Duodenal mucosa (tissue), 2 donors: ENCODE measurements around the gene CBR3.

ENCODE experiments used
- H3K27ac ChIP-seq: one replicate; pipeline ENCODE4 v1.7.0; 2013; ENCODE audit warnings: low read depth, low read length
- H3K27me3 ChIP-seq, 2 donors: one replicate each; pipeline ENCODE4 v1.7.0; 2013; ENCODE audit warnings: low read length in 2 of 2, control low read depth in 1 of 2; ENCODE audit not compliant: insufficient read depth in 2 of 2, control insufficient read depth in 1 of 2
- H3K36me3 ChIP-seq, 2 donors: one replicate each; pipeline ENCODE4 v1.7.0; 2013; ENCODE audit warnings: low read length in 2 of 2, control low read depth in 1 of 2; ENCODE audit not compliant: insufficient read depth in 2 of 2, control insufficient read depth in 1 of 2
- H3K4me1 ChIP-seq, 2 donors: one replicate each; pipeline ENCODE4 v1.7.0; 2013; ENCODE audit warnings: low read length in 2 of 2, control low read depth in 1 of 2; ENCODE audit not compliant: insufficient read depth in 2 of 2, control insufficient read depth in 1 of 2
- H3K4me3 ChIP-seq, 2 donors: one replicate each; pipeline ENCODE4 v1.7.0; 2013; ENCODE audit warnings: low read length in 2 of 2, low read depth in 1 of 2
- H3K9ac ChIP-seq, 2 donors: one replicate each; pipeline ENCODE4 v1.7.0; 2013; ENCODE audit warnings: low read length in 2 of 2, low read depth in 1 of 2
- H3K9me3 ChIP-seq, 2 donors: one replicate each; pipeline ENCODE4 v1.7.0; 2013; ENCODE audit warnings: low read length in 2 of 2, control low read depth in 1 of 2; ENCODE audit not compliant: control insufficient read depth in 1 of 2

The CBR3 gene

DNA sequence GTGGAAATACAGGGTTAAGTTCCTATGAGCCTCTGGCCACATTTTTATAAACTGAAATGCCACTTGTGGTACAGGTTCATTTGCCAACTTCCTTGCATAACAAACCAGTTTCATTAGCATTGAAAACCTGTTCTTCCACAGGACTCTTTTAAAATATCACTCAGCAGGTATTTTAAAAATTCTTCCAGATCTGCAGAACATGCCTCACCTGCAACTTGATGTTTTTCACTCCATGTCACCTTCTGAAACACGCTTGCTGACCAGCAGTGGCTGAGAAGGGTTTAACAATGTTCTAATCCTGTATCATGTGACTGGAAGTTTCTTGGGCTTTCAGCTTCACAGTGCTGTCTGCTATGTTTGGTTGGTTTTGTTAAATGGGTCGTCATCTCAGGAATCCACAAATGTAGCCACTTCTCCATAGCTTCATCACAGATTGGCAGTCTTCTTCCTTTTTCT is 17.6 kb upstream of the CBR3 start:
- Histone ChIP-seq H3K27ac (no peak overlapping the region), H3K4me1 (peaks cover 4 to 10% of the 10 kb centered on the region in 2 donors), H3K9ac (no peak overlapping the region), H3K4me3 (no peak overlapping the region), H3K36me3 (no peaks in the 10 kb centered on the region), H3K9me3 (no peaks in the 10 kb centered on the region), H3K27me3 (no peaks in the 10 kb centered on the region)

DNA sequence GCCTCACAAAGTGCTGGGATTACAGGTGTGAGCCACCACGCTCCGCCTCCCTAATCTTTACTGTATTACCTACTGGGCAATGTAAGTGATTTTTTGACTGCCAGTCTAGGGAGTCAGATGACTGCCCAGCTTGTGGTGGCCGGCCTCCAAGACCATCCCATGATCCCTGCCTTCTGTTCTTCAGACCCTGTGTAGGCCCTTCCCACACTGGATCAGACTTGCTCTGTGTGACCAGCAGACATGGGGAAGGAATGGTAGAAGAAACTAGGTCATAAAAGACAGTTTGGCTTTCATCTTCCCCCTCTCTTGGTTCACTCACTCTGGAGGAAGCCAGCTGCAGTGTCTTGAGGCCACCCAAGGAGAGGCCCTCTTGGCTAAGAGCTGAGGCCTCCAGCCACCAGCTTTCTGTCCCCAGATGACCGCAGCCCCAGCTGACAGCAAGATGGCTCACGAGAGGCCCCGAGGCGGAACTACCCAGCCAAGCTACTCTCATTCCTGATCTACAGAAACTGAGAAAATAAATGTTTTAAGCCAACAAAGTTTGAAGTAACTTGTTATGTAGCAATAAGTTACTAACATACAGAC is 14.5 kb upstream of the CBR3 start:
- Histone ChIP-seq H3K27ac (no peak overlapping the region), H3K4me1 (no peaks in the 10 kb centered on the region), H3K27me3 (no peaks in the 10 kb centered on the region), H3K36me3 (no peaks in the 10 kb centered on the region), H3K9me3 (no peaks in the 10 kb centered on the region), H3K4me3 (no peak overlapping the region), H3K9ac (no peak overlapping the region)

DNA sequence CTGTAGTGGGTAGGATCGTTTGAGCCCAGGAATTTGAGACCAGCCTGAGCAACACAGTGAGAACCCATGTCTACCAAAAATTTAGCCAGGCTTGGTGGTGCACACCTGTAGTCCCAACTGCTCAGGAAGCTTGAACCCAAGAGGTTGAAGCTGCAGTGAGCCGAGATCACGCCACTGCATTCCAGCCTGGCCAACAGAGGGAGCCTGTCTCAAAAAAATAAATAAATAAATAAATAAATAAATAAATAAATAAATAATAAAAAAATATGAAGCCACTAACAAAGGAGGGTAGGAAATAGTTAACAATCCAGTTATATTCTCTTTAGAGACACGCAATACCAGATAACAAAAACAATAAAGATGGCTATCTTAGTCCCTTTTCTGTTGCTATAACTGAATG is 11.9 kb upstream of the CBR3 start:
- H3K27ac ChIP-seq: no peak overlapping the region
- no peak overlapping the region for H3K4me3 ChIP-seq
- H3K36me3 ChIP-seq: no peaks in the 10 kb centered on the region
- H3K9ac ChIP-seq: no peak overlapping the region
- H3K27me3 ChIP-seq: no peaks in the 10 kb centered on the region
- H3K4me1 ChIP-seq: no peaks in the 10 kb centered on the region
- no peaks in the 10 kb centered on the region for H3K9me3 ChIP-seq

DNA sequence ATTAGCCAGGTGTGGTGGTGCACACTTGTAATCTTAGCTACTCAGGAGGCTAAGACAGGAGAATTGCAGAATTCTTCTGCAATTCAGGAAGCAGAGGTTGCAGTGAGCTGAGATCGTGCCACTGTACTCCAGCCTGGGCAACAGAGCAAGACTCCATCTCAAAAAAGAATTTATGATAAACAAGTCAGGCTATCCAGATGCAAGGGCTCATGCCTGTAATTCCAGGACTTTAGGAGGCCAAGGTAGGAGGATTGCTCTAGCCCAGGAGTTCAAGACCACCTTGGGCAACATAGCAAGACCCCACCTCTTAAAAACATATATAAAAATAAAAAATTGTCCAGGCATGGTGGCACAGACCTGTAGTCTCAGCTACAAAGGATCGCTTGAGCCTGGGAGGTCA is 10.5 kb upstream of the CBR3 start:
- H3K4me1 ChIP-seq: no peaks in the 10 kb centered on the region
- no peak overlapping the region for H3K27ac ChIP-seq
- H3K4me3 ChIP-seq: no peak overlapping the region
- H3K9me3 ChIP-seq: no peaks in the 10 kb centered on the region
- no peaks in the 10 kb centered on the region for H3K36me3 ChIP-seq
- no peaks in the 10 kb centered on the region for H3K27me3 ChIP-seq
- H3K9ac ChIP-seq: no peak overlapping the region

DNA sequence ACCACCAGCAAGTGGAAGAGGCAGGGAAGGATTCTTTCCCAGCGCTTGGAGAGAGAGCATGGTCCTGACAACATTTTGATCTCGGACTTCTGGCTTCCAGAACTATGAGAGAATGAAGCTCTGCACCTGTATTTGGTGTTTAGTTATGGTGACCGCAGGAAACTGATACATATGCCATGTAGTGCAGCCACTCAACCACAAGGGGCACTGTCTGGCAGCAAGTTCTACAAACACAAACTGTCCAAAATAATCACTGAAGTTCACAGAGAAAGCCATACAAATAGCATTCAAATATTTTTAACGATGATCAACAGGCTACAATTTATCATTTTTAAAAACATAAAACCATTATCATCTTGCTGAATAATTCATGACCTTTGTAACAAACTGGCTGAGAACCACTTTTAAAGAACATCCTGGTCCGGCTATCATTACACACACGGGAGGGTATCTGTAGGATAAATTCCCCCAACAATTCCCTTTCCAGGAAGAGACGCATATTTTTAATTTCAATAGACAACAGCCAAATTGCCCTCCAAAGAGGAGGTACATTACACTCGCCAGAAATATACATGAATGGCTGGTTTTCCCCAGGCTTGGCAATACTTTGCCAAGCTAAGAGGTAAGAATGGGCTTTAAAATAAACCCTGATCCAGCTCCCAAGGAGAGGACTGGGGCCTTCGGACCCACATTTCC is 9.2 kb upstream of the CBR3 start:
- Histone ChIP-seq H3K36me3 (no peaks in the 10 kb centered on the region), H3K9ac (no peak overlapping the region), H3K4me1 (peaks cover 0 to 3% of the 10 kb centered on the region in 2 donors), H3K27ac (no peak overlapping the region), H3K4me3 (no peak overlapping the region), H3K9me3 (no peaks in the 10 kb centered on the region), H3K27me3 (no peaks in the 10 kb centered on the region)

DNA sequence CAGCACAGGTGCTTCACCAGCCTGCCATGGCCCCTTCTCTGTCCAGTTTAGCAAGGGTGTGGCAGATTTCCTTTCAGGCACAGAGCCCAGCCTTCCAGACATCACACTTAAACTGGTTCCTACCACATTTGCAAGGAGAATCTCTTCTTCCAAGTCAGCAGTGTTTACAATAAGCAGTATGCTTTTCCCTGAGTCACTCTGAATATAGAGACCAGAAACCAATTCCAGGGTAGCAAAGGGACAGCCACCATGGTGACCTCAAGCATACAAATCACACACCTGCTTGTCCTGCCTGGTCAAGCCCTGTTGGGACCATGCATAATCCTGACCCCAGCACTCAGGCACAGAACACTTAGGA is 8.7 kb upstream of the CBR3 start:
- Histone ChIP-seq H3K36me3 (no peaks in the 10 kb centered on the region), H3K4me3 (no peak overlapping the region), H3K9me3 (no peaks in the 10 kb centered on the region), H3K27ac (no peak overlapping the region), H3K4me1 (peaks cover 0 to 5% of the 10 kb centered on the region in 2 donors), H3K9ac (no peak overlapping the region), H3K27me3 (no peaks in the 10 kb centered on the region)

DNA sequence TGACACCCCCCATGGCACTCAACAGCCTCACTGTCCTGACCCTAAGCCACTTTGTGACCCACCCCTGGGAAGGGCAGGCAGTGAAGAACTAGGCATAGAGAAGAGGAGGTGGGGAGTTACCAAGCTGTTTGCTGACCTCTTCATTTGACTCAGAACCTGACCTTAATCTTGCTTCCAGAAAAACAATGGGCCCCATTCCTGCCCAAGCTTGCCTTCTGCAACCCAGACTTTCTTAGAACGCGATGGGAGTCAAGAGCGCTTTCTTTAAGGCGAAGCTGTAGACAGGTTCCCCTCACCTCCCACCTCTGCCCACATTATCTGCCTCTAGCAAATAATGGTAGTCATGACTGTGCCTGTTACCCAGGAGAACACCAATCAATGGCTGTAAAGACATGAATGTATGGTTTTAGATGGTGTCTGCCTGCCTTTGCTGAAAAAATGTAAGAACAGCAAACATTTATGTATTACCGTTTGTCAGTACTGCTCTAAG is 8.2 kb upstream of the CBR3 start:
- no peak overlapping the region for H3K27ac ChIP-seq
- no peak overlapping the region for H3K9ac ChIP-seq
- no peaks in the 10 kb centered on the region for H3K27me3 ChIP-seq
- H3K36me3 ChIP-seq: no peaks in the 10 kb centered on the region
- H3K4me1 ChIP-seq: peaks cover 0 to 5% of the 10 kb centered on the region in 2 donors
- H3K9me3 ChIP-seq: no peaks in the 10 kb centered on the region
- no peak overlapping the region for H3K4me3 ChIP-seq

DNA sequence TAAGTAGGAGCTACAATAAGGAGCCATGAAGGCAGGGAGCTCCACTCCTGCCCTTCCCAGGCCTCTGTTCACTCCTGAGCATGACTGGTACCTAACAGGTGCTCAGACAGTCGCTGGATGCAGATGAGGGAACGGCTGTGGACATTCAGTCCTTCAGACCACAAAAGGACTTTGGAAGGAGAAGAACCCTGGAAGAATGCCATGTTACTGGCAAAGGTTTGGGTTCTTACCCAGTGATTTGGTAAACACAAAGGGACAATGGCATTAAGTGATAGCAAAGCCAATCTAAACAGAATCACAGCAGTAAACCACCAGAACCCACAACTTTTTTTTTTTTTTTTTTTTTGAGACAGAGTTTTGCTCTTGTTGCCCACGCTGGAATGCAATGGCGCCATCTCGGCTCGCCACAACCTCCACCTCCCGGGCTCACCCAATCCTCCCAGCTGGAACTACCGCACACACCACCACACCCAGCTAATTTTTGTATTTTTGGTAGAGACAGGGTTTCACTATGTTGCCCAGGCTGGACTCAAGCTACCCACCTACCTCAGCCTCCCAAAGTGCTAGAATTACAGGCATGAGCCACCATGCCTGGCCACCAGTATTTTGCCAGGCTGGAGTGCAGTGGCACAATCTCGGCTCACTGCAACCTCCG is 7.5 kb upstream of the CBR3 start:
- Histone ChIP-seq H3K36me3 (no peaks in the 10 kb centered on the region), H3K4me1 (peaks cover 0 to 5% of the 10 kb centered on the region in 2 donors), H3K27me3 (no peaks in the 10 kb centered on the region), H3K9me3 (no peaks in the 10 kb centered on the region), H3K9ac (no peak overlapping the region), H3K4me3 (no peak overlapping the region), H3K27ac (no peak overlapping the region)

DNA sequence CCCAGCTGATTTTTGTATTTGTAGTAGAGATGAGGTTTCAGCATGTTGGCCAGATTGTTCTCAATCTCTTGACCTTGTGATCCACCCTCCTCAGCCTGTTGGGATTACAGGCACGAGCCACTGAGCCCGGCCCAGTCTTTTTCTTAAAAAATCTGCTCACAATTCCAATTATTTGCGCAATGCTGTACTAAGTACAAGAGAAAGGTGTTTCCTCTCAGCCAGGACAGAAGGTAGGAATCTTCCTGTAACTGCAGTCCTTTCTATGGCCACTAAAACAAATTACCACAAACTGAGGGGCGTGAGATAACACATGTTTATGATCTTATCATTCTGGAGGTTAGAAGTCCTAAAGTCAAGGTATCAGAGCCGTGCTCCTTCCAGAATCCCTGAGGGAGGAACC is 6.9 kb upstream of the CBR3 start:
- no peaks in the 10 kb centered on the region for H3K9me3 ChIP-seq
- no peaks in the 10 kb centered on the region for H3K27me3 ChIP-seq
- no peaks in the 10 kb centered on the region for H3K36me3 ChIP-seq
- no peak overlapping the region for H3K9ac ChIP-seq
- H3K27ac ChIP-seq: no peak overlapping the region
- H3K4me3 ChIP-seq: no peak overlapping the region
- H3K4me1 ChIP-seq: peaks cover 0 to 5% of the 10 kb centered on the region in 2 donors

DNA sequence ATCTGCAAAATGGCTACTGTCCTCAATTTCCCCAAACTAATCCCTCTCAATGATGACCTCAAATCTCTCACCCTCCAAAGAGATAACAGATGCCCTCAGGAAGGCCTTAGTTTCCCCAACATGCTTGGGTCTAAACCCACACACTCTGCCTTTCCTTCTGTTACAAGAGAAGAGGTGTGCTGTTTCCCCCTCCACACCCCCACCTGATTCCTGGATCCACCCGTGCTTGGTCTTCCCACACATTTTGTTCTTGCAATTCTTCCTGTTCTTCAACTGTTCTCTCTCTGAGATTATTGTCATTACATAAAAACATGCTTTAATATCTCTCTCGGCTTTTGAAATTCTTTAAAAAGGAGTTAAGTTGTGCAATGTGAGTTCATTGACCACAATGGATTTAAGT is 5.7 kb upstream of the CBR3 start:
- H3K27ac ChIP-seq: no peak overlapping the region
- H3K9me3 ChIP-seq: no peaks in the 10 kb centered on the region
- no peak overlapping the region for H3K9ac ChIP-seq
- no peak overlapping the region for H3K4me3 ChIP-seq
- peaks cover under 1 to 5% of the 10 kb centered on the region in 2 donors for H3K4me1 ChIP-seq
- H3K36me3 ChIP-seq: no peaks in the 10 kb centered on the region
- no peaks in the 10 kb centered on the region for H3K27me3 ChIP-seq
